22Rv1 (cell line): ENCODE data around the gene RIPOR1.

Experiments
- ZFX ChIP-seq: fragments of 450-650 bp; IDR thresholded peaks from 2 replicates; pipeline ENCODE4 v1.6.1; 2017; ENCODE audit warnings: antibody characterized with exemption, borderline replicate concordance
- TF ChIP-seq, protein P1 (sequence below): fragments of 450-650 bp; IDR thresholded peaks from 2 replicates; pipeline ENCODE4 v1.5.1; 2017; ENCODE audit warnings: mild to moderate bottlenecking

DNA sequence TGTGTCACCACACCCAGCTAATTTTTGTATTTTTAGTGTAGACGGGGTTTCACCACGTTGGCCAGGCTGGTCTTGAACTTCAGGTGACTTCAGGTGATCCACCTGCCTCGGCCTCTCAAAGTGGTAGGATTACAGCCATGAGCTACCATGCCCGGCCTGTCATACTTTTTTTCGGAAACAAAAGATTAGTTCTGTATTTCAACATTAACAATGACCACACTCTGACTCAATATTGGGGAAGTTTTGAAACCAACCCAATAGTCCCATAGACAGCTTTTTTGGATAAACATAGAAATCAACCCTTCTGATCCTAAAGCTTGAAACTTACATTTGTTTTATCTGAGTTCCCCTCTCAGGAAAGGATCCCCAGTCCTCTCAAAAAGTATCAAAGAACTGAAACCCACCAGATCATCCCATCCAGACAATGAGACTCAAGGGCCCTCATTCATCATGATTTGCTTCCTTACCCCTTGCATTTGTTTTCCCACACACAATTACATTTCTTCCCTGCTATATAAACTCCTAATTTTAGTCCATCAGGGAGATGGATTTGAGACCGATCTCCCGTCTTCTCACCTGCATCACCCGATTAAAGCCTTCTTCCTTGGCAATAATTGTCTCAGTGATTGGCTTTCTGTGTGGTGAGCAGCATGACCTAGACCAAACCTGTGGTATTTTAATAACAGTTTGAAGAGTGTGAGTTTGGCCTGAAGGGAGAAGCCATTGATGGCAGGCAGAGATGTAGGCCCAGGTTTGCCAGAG is 38.1 kb upstream of the RIPOR1 start:
- TF ChIP-seq, protein P1, sequence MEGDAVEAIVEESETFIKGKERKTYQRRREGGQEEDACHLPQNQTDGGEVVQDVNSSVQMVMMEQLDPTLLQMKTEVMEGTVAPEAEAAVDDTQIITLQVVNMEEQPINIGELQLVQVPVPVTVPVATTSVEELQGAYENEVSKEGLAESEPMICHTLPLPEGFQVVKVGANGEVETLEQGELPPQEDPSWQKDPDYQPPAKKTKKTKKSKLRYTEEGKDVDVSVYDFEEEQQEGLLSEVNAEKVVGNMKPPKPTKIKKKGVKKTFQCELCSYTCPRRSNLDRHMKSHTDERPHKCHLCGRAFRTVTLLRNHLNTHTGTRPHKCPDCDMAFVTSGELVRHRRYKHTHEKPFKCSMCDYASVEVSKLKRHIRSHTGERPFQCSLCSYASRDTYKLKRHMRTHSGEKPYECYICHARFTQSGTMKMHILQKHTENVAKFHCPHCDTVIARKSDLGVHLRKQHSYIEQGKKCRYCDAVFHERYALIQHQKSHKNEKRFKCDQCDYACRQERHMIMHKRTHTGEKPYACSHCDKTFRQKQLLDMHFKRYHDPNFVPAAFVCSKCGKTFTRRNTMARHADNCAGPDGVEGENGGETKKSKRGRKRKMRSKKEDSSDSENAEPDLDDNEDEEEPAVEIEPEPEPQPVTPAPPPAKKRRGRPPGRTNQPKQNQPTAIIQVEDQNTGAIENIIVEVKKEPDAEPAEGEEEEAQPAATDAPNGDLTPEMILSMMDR = no peak
- no peak for TF ChIP-seq ZFX
